C4-2B (cell line): ENCODE data around the gene C1QTNF9B.

Experiments used
- ZFX ChIP-seq: fragments of 450-650 bp; IDR thresholded peaks from 2 replicates; pipeline ENCODE4 v1.6.1; 2017
- TF ChIP-seq, protein P1 (sequence below): fragments of 450-650 bp; conservative IDR thresholded peaks from 2 replicates; pipeline ENCODE4 v1.5.1; 2017; ENCODE audit warnings: mild to moderate bottlenecking

DNA sequence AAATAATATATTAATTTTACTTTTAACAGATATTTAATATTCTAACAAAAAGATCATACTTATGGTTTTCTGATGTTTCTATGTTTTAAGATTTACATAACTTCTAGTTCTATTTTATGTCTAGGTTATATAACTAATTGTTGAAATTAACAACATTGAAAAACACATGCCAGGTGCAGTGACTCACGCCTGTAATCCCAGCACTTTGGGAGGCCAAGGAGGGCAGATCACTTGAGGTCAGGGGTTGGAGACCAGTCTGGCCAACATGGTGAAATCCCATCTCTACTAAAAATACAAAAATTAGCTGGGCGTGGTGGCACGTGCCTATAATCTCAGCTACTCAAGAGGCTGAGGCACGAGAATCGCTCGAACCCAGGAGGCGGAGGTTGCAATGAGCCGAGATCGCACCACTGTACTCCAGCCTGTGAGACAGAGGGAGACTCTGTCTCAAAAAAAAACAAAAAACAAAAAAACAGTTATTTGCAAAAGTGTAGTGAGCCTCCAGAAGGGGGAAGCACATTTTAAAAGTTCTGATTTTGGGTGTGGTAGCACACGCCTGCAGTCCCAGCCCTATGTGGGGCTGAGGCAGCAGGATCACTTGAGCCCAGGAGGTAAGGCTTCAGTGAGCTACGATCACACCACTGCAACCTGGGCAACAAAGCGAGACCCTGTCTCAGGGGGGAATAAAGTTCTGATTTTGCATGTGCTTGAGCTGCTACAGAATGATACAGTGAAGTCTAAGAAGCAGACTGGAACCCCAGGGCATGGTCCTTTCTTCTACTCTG, 26.8 kb downstream of the C1QTNF9B start:
- TF ChIP-seq, protein P1, sequence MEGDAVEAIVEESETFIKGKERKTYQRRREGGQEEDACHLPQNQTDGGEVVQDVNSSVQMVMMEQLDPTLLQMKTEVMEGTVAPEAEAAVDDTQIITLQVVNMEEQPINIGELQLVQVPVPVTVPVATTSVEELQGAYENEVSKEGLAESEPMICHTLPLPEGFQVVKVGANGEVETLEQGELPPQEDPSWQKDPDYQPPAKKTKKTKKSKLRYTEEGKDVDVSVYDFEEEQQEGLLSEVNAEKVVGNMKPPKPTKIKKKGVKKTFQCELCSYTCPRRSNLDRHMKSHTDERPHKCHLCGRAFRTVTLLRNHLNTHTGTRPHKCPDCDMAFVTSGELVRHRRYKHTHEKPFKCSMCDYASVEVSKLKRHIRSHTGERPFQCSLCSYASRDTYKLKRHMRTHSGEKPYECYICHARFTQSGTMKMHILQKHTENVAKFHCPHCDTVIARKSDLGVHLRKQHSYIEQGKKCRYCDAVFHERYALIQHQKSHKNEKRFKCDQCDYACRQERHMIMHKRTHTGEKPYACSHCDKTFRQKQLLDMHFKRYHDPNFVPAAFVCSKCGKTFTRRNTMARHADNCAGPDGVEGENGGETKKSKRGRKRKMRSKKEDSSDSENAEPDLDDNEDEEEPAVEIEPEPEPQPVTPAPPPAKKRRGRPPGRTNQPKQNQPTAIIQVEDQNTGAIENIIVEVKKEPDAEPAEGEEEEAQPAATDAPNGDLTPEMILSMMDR: no peak
- no peak for TF ChIP-seq ZFX
